GM12891 (cell line): ENCODE data around the gene PRR7.
A peak's percentile ranks its signal among the peaks of the same experiment; 100 is the strongest.

ENCODE experiments used
- DNase-seq: peaks from one replicate; pipeline ENCODE4 v3.0.0; 2011; ENCODE audit warnings: low spot score; ENCODE audit not compliant: insufficient read length
- FAIRE-seq: peaks from 2 replicates; lab custom pipeline; 2011; peaks lifted over from hg19 to GRCh38; lab: Jason Lieb, UNC
- PAX5 ChIP-seq: IDR thresholded peaks from 2 replicates; pipeline ENCODE4 v1.6.1; 2011; ENCODE audit warnings: low read length, moderate library complexity, mild to moderate bottlenecking; ENCODE audit not compliant: insufficient read depth, severe bottlenecking
- POLR2A ChIP-seq: IDR thresholded peaks from 2 replicates; pipeline ENCODE4 v1.6.1; 2011; ENCODE audit warnings: low read depth, low read length, control low read depth
- POLR2AphosphoS5 ChIP-seq: IDR thresholded peaks from 2 replicates; pipeline ENCODE4 v1.6.1; 2011; ENCODE audit warnings: low read depth, low read length, control low read depth
- POU2F2 ChIP-seq: IDR thresholded peaks from 2 replicates; pipeline ENCODE4 v1.6.1; 2011; ENCODE audit warnings: low read depth, mild to moderate bottlenecking, control low read depth, low read length, moderate library complexity
- SPI1 ChIP-seq: IDR thresholded peaks from 2 replicates; pipeline ENCODE4 v1.6.1; 2011; ENCODE audit warnings: low read depth, low read length, control low read depth
- TAF1 ChIP-seq: IDR thresholded peaks from 2 replicates; pipeline ENCODE4 v1.6.1; 2011; ENCODE audit warnings: low read depth, low read length, control low read depth

PRR7 gene

GRCh38 chr5:177498013-177498787 is 51.6 kb downstream of the PRR7 start:
- FAIRE-seq = no peak

DNA sequence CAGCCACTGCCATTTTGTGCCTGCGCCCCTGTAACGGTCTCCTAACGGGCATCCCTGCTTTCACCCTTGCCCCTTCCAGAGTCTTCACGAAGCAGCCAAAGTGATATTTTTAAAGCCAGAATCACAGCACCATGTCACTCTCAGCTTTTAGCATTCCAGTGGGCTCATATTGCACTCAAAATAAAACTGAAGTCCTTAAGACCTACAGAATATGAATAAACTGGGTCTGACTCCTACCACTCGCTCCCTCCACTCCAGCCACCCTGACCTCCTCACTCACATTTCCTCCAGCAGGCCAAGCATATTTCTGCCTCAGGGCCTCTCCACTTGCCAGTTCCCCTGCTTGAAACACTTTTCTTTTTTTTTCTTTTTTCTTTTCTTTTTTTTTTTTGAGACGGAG is 53.2 kb downstream of the PRR7 start:
- TF ChIP-seq POLR2A = no peak
- TF ChIP-seq PAX5 = no peak
- no peak for TF ChIP-seq POU2F2
- TF ChIP-seq SPI1 = no peak
- TF ChIP-seq TAF1 = no peak
- TF ChIP-seq POLR2AphosphoS5 = no peak
- DNase-seq (no peak), FAIRE-seq (no peak)

More at GRCh38 chr5:177498013-177498787, 51.6 kb downstream of the PRR7 start:
- TF ChIP-seq POU2F2 = no peak
- no peak for TF ChIP-seq SPI1
- no peak for TF ChIP-seq PAX5
- no peak for TF ChIP-seq POLR2AphosphoS5
- TF ChIP-seq TAF1 = no peak
- TF ChIP-seq POLR2A = no peak
- no peak for DNase-seq

DNA sequence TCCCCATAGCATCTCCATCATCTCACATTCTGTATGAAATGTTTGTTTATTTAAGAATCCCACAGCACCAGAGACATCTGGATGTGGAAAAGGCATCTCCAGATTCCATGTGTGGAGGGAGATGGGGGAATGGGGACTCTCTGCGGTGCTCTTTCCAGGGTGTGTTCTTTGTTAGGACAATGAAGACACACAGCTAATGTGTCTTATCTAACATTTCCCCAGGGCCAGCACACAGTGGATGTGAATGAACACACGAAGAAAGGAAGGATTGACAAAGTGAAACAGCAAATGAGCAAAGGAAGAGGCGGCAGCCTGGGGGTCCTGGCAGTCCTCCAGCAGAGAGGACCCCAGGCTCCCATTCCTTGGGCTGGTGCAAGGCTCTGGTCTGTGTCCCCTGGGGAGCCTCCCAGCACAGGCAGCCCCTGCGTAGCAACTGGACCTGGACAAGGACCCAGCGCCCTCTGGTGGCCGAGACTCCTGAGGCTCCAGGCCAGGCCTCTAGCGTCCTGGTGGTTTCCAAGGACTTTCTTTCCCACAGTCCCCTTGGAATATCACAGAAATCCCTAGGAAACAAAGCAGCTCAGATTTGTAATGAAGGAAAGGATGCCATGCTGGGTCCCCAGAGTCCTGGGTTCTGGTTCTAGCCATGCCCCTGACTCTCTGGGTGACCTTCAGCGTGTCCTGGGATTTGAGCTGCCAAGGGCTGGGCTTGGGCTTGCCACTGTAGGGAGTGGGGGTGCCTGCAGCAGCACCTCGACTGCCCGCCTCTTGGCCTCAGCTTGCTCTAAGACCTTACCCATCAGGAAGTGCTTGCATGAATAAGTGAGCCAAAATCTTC is 54.3 kb downstream of the PRR7 start:
- DNase-seq (peak; percentile 65), FAIRE-seq (peak; percentile 38)

GRCh38 chr5:177501874-177502678 is 55.5 kb downstream of the PRR7 start:
- peak; percentile 86 for FAIRE-seq

More for the DNA sequence above, 54.3 kb downstream of the PRR7 start:
- TF ChIP-seq TAF1 = no peak
- no peak for TF ChIP-seq PAX5
- 0 out of 2 replicates have a peak, but pooled peaks have one; percentile 8 for TF ChIP-seq POLR2A

GRCh38 chr5:177502886-177503285 is 56.3 kb downstream of the PRR7 start:
- DNase-seq (no peak), FAIRE-seq (no peak)
- no peak for TF ChIP-seq SPI1
- 0 out of 2 replicates have a peak, but pooled peaks have one; percentile 17 for TF ChIP-seq POU2F2
- TF ChIP-seq POLR2AphosphoS5 = no peak; the same call in none of the 2 replicates

More at GRCh38 chr5:177501874-177502678, 55.5 kb downstream of the PRR7 start:
- TF ChIP-seq POU2F2 = no peak
- peak; percentile 94 for TF ChIP-seq SPI1
- no peak for DNase-seq

GRCh38 chr5:177503351-177504085 is 56.9 kb downstream of the PRR7 start:
- TF ChIP-seq TAF1 = no peak
- FAIRE-seq (no peak), DNase-seq (no peak)

- FAIRE-seq (no peak), DNase-seq (no peak)
- TF ChIP-seq TAF1 = no peak
- 0 out of 2 replicates have a peak, but pooled peaks have one; percentile 12 for TF ChIP-seq POLR2AphosphoS5
- TF ChIP-seq SPI1 = no peak
- TF ChIP-seq POLR2A = no peak; the same call in 1 of the 2 replicates
Observed at GRCh38 chr5:177504086-177505056, 57.8 kb downstream of the PRR7 start.

DNA sequence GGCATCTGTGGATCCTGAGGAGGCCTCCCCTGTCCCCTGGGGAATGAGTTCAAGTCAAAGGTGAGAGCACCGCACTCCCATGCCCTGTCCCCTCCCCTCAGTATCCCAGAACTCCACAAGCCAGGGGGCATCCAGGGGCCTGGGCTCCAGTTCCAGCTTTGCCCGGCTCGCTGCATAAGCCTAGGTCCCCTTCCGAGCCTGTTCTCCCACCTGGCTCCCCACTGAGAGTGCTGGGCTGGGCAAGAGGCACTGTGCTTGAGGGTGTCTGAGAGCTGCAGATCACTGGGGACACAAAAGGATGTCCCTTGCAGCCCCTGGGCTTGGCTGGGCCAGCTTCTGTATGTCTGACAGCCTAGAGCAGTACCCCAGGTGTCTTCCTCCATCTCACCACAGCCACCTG is 58.5 kb downstream of the PRR7 start:
- TF ChIP-seq POLR2A (0 out of 2 replicates have a peak, but pooled peaks have one; percentile 15), SPI1 (no peak), TAF1 (no peak), PAX5 (no peak)
- DNase-seq = no peak
- no peak for FAIRE-seq
